K562 (cell line): ENCODE data around the gene RUNDC3A. TPM values are rescaled to one million over a fixed set of nuclear protein-coding genes. Genes with fewer than 3 reads are reported as not detected.

Source experiments
- EZH2 ChIP-seq: IDR thresholded peaks from 2 replicates; pipeline ENCODE4 v1.6.1; 2012; ENCODE audit warnings: low read depth, mild to moderate bottlenecking, inconsistent platforms, low read length, borderline replicate concordance
- FOS ChIP-seq: IDR thresholded peaks from 3 replicates; pipeline ENCODE4 v1.6.1; 2011; ENCODE audit not compliant: insufficient read length; ENCODE audit errors: extremely low read depth
- GABPB1 ChIP-seq: sonication (generic); formaldehyde crosslinking; IDR thresholded peaks from 2 replicates; pipeline ENCODE4 v1.8.0; 2022; ENCODE audit warnings: mild to moderate bottlenecking, missing genetic modification reagents
- GTF2A2 ChIP-seq: IDR thresholded peaks from 2 replicates; pipeline ENCODE4 v1.6.1; 2016; ENCODE audit warnings: mild to moderate bottlenecking, missing genetic modification characterization, missing compliant biosample characterization
- HDGF ChIP-seq: fragments of 450-650 bp; IDR thresholded peaks from 2 replicates; pipeline ENCODE4 v1.6.1; 2016
- NR3C1 ChIP-seq: sonication (generic); formaldehyde crosslinking; IDR thresholded peaks from 2 replicates; pipeline ENCODE4 v1.8.1; 2022; ENCODE audit warnings: missing genetic modification reagents
- RAD21 ChIP-seq, 2 experiments: fragments of 250-450 bp in 1 of 2; fragments of 450-650 bp in 1 of 2; sonication (Bioruptor Pico) in 1 of 2; formaldehyde crosslinking in 1 of 2; IDR thresholded peaks in 1 of 2; conservative IDR thresholded peaks in 1 of 2; 2 replicates each; pipeline versions ENCODE4 v1.4.0 to v1.8.0; 2020 to 2022; ENCODE audit warnings: mild to moderate bottlenecking in 2 of 2, moderate library complexity in 1 of 2
- TBL1XR1 ChIP-seq, 2 experiments: IDR thresholded peaks; 2 replicates each; pipeline ENCODE4 v1.6.1; 2012; ENCODE audit warnings: improper control_type of control experiment in 2 of 2, low read length in 2 of 2, mild to moderate bottlenecking in 1 of 2
- ZNF140 ChIP-seq: fragments of 250-450 bp; sonication (Bioruptor Pico); IDR thresholded peaks from 2 replicates; pipeline ENCODE4 v1.8.0; 2021; ENCODE audit warnings: moderate library complexity, mild to moderate bottlenecking, inconsistent platforms
- ZNF143 ChIP-seq: sonication (generic); formaldehyde crosslinking; IDR thresholded peaks from 2 replicates; pipeline ENCODE4 v1.9.0; 2022; ENCODE audit warnings: mild to moderate bottlenecking, missing genetic modification reagents
- ZNF407 ChIP-seq: fragments of 450-650 bp; IDR thresholded peaks from 2 replicates; pipeline ENCODE4 v1.6.1; 2016; ENCODE audit warnings: low read depth
- polyA plus RNA-seq, 8 experiments: library from polyadenylated mRNA; depleted of rRNA in 4 of 8; stranded (reverse) in 5 of 8; unstranded in 3 of 8; fragments of >200 nt; fragmentation: Nextera tagmentation in 2 of 8; fragmentation: Illumina TruSeq in 1 of 8; extraction: Ambion mirVana in 2 of 8; extraction: Trizol in 1 of 8; gene quantifications; 2 replicates each; pipeline versions ENCODE4 v1.2.1 to v1.2.3, GENCODE V29; 2011 to 2014; ENCODE audit warnings: inconsistent platforms in 1 of 8, missing spikeins in 1 of 8
- total RNA-seq, 7 experiments: library from RNA; depleted of rRNA in 6 of 7; stranded (reverse); fragments of >200 nt in 6 of 7; fragmentation: Illumina TruSeq in 2 of 7; extraction: Trizol in 2 of 7; gene quantifications; 2 replicates each; pipeline versions ENCODE4 v1.2.1 to v1.2.3, GENCODE V29; 2011 to 2021; ENCODE audit warnings: low replicate concordance in 1 of 7
- TF ChIP-seq, protein P1 (sequence below), 3 experiments: IDR thresholded peaks in 2 of 3; conservative IDR thresholded peaks in 1 of 3; 2 replicates each; pipeline ENCODE4 v1.5.1; 2011 to 2012; ENCODE audit warnings: low read length in 3 of 3, mild to moderate bottlenecking in 3 of 3, control low read depth in 2 of 3, improper control_type of control experiment in 1 of 3, inconsistent platforms in 1 of 3, low read depth in 1 of 3, mixed read lengths in 1 of 3, moderate library complexity in 1 of 3; ENCODE audit not compliant: insufficient read depth in 2 of 3
- TF ChIP-seq, protein P2 (sequence below): fragments of 250-450 bp; sonication (Bioruptor Pico); IDR thresholded peaks from 2 replicates; pipeline ENCODE4 v1.4.0; 2020; ENCODE audit warnings: mild to moderate bottlenecking, moderate library complexity
- TF ChIP-seq, protein P3 (sequence below): sonication (generic); formaldehyde crosslinking; IDR thresholded peaks from 2 replicates; pipeline ENCODE4 v1.8.0; 2022; ENCODE audit warnings: mild to moderate bottlenecking, low read depth, missing genetic modification reagents

RUNDC3A gene
- total and polyA plus RNA-seq, 9 of the 15 experiments (the other 6 are each of a cell fraction or from before 2014, with no cell fraction given), result not detected

- TF ChIP-seq, protein P1, sequence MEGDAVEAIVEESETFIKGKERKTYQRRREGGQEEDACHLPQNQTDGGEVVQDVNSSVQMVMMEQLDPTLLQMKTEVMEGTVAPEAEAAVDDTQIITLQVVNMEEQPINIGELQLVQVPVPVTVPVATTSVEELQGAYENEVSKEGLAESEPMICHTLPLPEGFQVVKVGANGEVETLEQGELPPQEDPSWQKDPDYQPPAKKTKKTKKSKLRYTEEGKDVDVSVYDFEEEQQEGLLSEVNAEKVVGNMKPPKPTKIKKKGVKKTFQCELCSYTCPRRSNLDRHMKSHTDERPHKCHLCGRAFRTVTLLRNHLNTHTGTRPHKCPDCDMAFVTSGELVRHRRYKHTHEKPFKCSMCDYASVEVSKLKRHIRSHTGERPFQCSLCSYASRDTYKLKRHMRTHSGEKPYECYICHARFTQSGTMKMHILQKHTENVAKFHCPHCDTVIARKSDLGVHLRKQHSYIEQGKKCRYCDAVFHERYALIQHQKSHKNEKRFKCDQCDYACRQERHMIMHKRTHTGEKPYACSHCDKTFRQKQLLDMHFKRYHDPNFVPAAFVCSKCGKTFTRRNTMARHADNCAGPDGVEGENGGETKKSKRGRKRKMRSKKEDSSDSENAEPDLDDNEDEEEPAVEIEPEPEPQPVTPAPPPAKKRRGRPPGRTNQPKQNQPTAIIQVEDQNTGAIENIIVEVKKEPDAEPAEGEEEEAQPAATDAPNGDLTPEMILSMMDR (IDR thresholded peaks at IDR 0.05 in 2 of 3, conservative IDR thresholded peaks at IDR 0.05 in 1 of 3; ENCODE audit: insufficient read depth in 2 of 3, low read depth in 1 of 3, low read length in 3 of 3), result peak; percentile 82 to 87 (median 86)
- TF ChIP-seq GABPB1 (CRISPR knock-in tag) (no peak), ZNF140 (CRISPR knock-in tag) (no peak), RAD21 (CRISPR knock-in tag; conservative IDR thresholded peaks at IDR 0.05 in 1 of 2, IDR thresholded peaks at IDR 0.05 in 1 of 2) (peak; percentile 48 to 75), GTF2A2 (tag) (no peak), TBL1XR1 (IDR thresholded peaks at IDR 0.05; ENCODE audit: low read length in 2 of 2) (no peak), ZNF407 (no peak), FOS (no peak), NR3C1 (CRISPR knock-in tag) (no peak), HDGF (no peak), ZNF143 (CRISPR knock-in tag) (no peak), EZH2 (no peak)
- TF ChIP-seq, protein P2, sequence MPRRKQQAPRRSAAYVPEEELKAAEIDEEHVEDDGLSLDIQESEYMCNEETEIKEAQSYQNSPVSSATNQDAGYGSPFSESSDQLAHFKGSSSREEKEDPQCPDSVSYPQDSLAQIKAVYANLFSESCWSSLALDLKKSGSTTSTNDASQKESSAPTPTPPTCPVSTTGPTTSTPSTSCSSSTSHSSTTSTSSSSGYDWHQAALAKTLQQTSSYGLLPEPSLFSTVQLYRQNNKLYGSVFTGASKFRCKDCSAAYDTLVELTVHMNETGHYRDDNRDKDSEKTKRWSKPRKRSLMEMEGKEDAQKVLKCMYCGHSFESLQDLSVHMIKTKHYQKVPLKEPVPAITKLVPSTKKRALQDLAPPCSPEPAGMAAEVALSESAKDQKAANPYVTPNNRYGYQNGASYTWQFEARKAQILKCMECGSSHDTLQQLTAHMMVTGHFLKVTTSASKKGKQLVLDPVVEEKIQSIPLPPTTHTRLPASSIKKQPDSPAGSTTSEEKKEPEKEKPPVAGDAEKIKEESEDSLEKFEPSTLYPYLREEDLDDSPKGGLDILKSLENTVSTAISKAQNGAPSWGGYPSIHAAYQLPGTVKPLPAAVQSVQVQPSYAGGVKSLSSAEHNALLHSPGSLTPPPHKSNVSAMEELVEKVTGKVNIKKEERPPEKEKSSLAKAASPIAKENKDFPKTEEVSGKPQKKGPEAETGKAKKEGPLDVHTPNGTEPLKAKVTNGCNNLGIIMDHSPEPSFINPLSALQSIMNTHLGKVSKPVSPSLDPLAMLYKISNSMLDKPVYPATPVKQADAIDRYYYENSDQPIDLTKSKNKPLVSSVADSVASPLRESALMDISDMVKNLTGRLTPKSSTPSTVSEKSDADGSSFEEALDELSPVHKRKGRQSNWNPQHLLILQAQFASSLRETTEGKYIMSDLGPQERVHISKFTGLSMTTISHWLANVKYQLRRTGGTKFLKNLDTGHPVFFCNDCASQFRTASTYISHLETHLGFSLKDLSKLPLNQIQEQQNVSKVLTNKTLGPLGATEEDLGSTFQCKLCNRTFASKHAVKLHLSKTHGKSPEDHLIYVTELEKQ, result no peak
- TF ChIP-seq, protein P3, sequence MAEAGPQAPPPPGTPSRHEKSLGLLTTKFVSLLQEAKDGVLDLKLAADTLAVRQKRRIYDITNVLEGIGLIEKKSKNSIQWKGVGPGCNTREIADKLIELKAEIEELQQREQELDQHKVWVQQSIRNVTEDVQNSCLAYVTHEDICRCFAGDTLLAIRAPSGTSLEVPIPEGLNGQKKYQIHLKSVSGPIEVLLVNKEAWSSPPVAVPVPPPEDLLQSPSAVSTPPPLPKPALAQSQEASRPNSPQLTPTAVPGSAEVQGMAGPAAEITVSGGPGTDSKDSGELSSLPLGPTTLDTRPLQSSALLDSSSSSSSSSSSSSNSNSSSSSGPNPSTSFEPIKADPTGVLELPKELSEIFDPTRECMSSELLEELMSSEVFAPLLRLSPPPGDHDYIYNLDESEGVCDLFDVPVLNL (CRISPR knock-in tag), result no peak
Observed at GRCh38 chr17:44350733-44351226, 42.4 kb downstream of the RUNDC3A start (continued).
